ENCODE measurements around the gene HOXB5.

The HOXB5 gene

GRCh38 chr17:48567646-48568354 lies 25.8 kb downstream of the HOXB5 start:
- Histone ChIP-seq H3K4me3 (ENCODE audit: low read depth, low read length) (peak overlapping the region; percentile 48; the same call in 1 of the 2 replicates), H3K4me1 (ENCODE audit: control insufficient read depth, insufficient read depth, low read length) (peaks cover 82% of the 10 kb centered on the region), H3K9ac (ENCODE audit: low read length) (peak overlapping the region; percentile 55), H3K9me3 (ENCODE audit: control insufficient read depth, insufficient read depth, low read depth, low read length) (0 out of 2 replicates have a peak, but pooled peaks cover 2% of the 10 kb centered on the region), H3K27ac (ENCODE audit: low read depth, low read length) (no peak overlapping the region), H3K27me3 (ENCODE audit: control insufficient read depth, insufficient read depth, low read length) (peaks cover 100% of the 10 kb centered on the region), H3K36me3 (ENCODE audit: control insufficient read depth, insufficient read depth, low read length) (no peaks in the 10 kb centered on the region)

- peak overlapping the region; percentile 6; the same call in 1 of the 2 replicates for H3K4me3 ChIP-seq (ENCODE audit: low read depth, low read length)
- H3K9ac ChIP-seq (ENCODE audit: low read length), result peak overlapping the region; percentile 55
- H3K9me3 ChIP-seq (ENCODE audit: control insufficient read depth, insufficient read depth, low read depth, low read length), result 0 out of 2 replicates have a peak, but pooled peaks cover 2% of the 10 kb centered on the region
- H3K27me3 ChIP-seq (ENCODE audit: control insufficient read depth, insufficient read depth, low read length), result peaks cover 100% of the 10 kb centered on the region
- H3K36me3 ChIP-seq (ENCODE audit: control insufficient read depth, insufficient read depth, low read length), result no peaks in the 10 kb centered on the region
- no peak overlapping the region for H3K27ac ChIP-seq (ENCODE audit: low read depth, low read length)
- H3K4me1 ChIP-seq (ENCODE audit: control insufficient read depth, insufficient read depth, low read length), result peaks cover 81% of the 10 kb centered on the region
Observed at GRCh38 chr17:48567209-48567608, 26.4 kb downstream of the HOXB5 start.

DNA sequence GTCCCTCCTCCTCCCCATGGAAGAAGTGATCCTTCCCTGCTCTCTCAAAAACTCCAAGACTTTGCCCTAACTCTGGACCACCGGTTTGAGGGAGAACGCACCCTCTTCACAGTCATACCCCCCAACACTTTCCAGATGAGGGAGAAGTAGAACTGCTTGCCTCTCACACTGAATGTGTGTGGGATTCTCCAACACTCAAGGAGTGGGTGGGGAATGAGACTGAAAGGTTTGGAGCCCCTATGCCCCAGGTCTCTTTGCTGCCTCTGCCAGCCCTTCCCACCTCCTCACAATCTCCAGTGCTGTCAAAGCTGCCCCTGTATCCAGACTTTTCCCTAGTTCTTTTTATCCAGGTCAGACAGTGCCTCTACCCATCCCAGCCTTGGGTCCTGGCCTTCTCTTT lies 26.9 kb downstream of the HOXB5 start:
- peaks cover 100% of the 10 kb centered on the region for H3K27me3 ChIP-seq (ENCODE audit: control insufficient read depth, insufficient read depth, low read length)
- no peak overlapping the region; the same call in 1 of the 2 replicates for H3K4me3 ChIP-seq (ENCODE audit: low read depth, low read length)
- peak overlapping the region; percentile 55 for H3K9ac ChIP-seq (ENCODE audit: low read length)
- H3K4me1 ChIP-seq (ENCODE audit: control insufficient read depth, insufficient read depth, low read length), result peaks cover 80% of the 10 kb centered on the region
- H3K36me3 ChIP-seq (ENCODE audit: control insufficient read depth, insufficient read depth, low read length), result no peaks in the 10 kb centered on the region
- 0 out of 2 replicates have a peak, but pooled peaks cover 2% of the 10 kb centered on the region for H3K9me3 ChIP-seq (ENCODE audit: control insufficient read depth, insufficient read depth, low read depth, low read length)
- H3K27ac ChIP-seq (ENCODE audit: low read depth, low read length), result no peak overlapping the region

- H3K27ac ChIP-seq (ENCODE audit: low read depth, low read length), result no peak overlapping the region
- peak overlapping the region; percentile 20; the same call in 1 of the 2 replicates for H3K4me3 ChIP-seq (ENCODE audit: low read depth, low read length)
- peaks cover 75% of the 10 kb centered on the region for H3K4me1 ChIP-seq (ENCODE audit: control insufficient read depth, insufficient read depth, low read length)
- peaks cover 100% of the 10 kb centered on the region for H3K27me3 ChIP-seq (ENCODE audit: control insufficient read depth, insufficient read depth, low read length)
- peak overlapping the region; percentile 55 for H3K9ac ChIP-seq (ENCODE audit: low read length)
- H3K9me3 ChIP-seq (ENCODE audit: control insufficient read depth, insufficient read depth, low read depth, low read length), result 0 out of 2 replicates have a peak, but pooled peaks cover 2% of the 10 kb centered on the region
- H3K36me3 ChIP-seq (ENCODE audit: control insufficient read depth, insufficient read depth, low read length), result no peaks in the 10 kb centered on the region
Observed at GRCh38 chr17:48565925-48566710, 27.5 kb downstream of the HOXB5 start.

DNA sequence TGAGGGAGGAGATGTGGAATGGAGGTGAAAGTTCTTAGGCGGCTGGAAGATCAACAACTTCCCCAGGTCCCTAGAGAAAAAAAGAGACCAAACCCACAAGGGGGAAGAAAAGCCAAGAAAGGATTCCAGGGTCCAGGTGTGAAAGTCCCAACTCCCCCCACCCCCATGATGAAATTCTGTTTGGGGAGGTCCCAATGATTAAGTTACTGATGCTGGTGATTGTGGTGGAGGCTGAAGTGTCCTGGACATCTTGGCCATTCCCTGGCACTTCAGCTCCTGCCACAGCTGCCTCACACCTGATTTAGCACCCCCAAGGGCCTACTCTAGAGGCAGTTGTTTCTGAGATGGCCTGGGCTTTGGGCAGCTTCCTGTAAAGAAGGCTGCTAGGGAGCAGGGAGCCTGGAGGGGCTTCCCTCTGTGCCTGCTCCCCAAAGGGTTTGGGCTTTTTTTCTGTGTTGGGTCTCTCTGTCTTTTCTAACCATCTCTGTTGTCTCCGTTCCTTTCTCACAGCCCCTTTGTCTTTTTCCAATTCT lies 28.5 kb downstream of the HOXB5 start:
- Histone ChIP-seq H3K27me3 (ENCODE audit: control insufficient read depth, insufficient read depth, low read length) (peaks cover 100% of the 10 kb centered on the region), H3K27ac (ENCODE audit: low read depth, low read length) (no peak overlapping the region), H3K9ac (ENCODE audit: low read length) (peak overlapping the region; percentile 75), H3K9me3 (ENCODE audit: control insufficient read depth, insufficient read depth, low read depth, low read length) (0 out of 2 replicates have a peak, but pooled peaks cover 2% of the 10 kb centered on the region), H3K36me3 (ENCODE audit: control insufficient read depth, insufficient read depth, low read length) (no peaks in the 10 kb centered on the region), H3K4me1 (ENCODE audit: control insufficient read depth, insufficient read depth, low read length) (peaks cover 66% of the 10 kb centered on the region), H3K4me3 (ENCODE audit: low read depth, low read length) (peak overlapping the region; percentile 56; the same call in 1 of the 2 replicates)

DNA sequence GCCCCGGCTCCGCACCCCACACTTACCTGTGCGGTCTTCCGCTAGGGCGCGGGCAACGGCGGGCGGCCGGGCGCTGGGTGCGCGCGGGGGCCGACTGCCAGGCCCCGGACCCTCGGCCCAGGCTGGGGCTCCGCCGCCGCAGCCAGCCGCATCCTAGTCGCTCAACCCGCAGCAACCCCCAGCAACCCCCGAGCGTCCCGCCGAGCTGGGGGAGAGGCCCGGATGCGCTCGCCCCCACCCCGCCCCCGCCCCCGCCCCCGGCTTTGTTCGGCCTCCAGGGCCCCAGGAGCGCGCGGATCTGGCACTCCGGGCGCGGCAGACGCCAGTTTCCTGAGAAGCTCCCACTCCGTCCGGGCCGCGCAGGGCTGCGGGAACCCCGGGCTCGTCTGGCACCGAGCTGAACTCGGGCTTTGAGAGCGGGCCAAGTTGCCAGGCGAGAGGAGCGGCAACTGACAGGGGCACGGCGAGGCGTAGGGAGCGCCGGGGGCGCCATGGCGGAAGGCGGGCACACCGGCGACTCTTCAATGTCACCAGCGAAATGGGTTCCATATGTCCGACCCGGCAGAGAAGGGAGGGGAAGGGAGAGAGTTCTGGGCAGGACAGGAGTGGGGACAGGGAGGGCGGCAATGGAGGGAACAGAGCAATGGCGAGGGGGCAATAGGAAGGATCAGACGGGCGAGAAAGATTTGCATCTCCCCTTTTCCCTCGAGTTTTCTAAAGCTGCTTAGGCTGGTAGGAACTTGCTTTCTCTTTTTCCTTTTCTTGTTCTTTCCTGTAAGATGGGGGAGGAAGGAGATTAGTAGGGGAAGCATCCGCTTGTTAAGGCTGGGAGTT lies 29.2 kb downstream of the HOXB5 start:
- peak overlapping the region; percentile 56 for H3K4me3 ChIP-seq (ENCODE audit: low read depth, low read length)
- H3K36me3 ChIP-seq (ENCODE audit: control insufficient read depth, insufficient read depth, low read length), result no peaks in the 10 kb centered on the region
- H3K4me1 ChIP-seq (ENCODE audit: control insufficient read depth, insufficient read depth, low read length), result peaks cover 68% of the 10 kb centered on the region
- 0 out of 2 replicates have a peak, but pooled peaks cover 2% of the 10 kb centered on the region for H3K9me3 ChIP-seq (ENCODE audit: control insufficient read depth, insufficient read depth, low read depth, low read length)
- H3K9ac ChIP-seq (ENCODE audit: low read length), result peak overlapping the region; percentile 75
- H3K27ac ChIP-seq (ENCODE audit: low read depth, low read length), result no peak overlapping the region
- H3K27me3 ChIP-seq (ENCODE audit: control insufficient read depth, insufficient read depth, low read length), result peaks cover 100% of the 10 kb centered on the region

- Histone ChIP-seq H3K27me3 (ENCODE audit: control insufficient read depth, insufficient read depth, low read length) (peaks cover 100% of the 10 kb centered on the region), H3K4me1 (ENCODE audit: control insufficient read depth, insufficient read depth, low read length) (peaks cover 69% of the 10 kb centered on the region), H3K9ac (ENCODE audit: low read length) (no peak overlapping the region), H3K4me3 (ENCODE audit: low read depth, low read length) (peak overlapping the region; percentile 9; the same call in 1 of the 2 replicates), H3K27ac (ENCODE audit: low read depth, low read length) (no peak overlapping the region), H3K9me3 (ENCODE audit: control insufficient read depth, insufficient read depth, low read depth, low read length) (0 out of 2 replicates have a peak, but pooled peaks cover 2% of the 10 kb centered on the region), H3K36me3 (ENCODE audit: control insufficient read depth, insufficient read depth, low read length) (no peaks in the 10 kb centered on the region)
Observed at GRCh38 chr17:48563867-48564187, 29.8 kb downstream of the HOXB5 start.

DNA sequence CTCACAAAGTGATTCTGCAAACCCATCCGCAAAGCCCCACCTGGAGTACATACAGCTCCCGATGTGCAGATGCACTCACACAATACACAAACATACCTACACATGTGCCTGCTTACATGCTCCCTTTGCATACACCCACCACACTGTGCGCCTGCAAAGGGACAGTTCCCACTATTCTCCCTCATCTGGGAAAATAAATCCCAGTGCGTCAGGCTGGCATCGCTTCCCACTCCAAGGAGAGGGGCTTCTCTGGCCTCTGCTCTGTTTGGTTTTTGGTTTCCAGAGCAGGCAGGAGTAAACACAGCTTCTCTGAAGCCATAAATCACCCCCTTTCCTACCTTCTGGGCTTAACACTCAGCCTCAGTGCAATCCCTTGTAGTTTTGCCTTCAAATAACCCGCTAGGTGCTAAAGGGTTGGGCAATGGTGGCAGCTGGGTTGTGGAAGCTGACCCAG lies 30.2 kb downstream of the HOXB5 start:
- Histone ChIP-seq H3K36me3 (ENCODE audit: control insufficient read depth, insufficient read depth, low read length) (no peaks in the 10 kb centered on the region), H3K27ac (ENCODE audit: low read depth, low read length) (no peak overlapping the region), H3K4me3 (ENCODE audit: low read depth, low read length) (peak overlapping the region; percentile 9; the same call in 1 of the 2 replicates), H3K4me1 (ENCODE audit: control insufficient read depth, insufficient read depth, low read length) (peaks cover 69% of the 10 kb centered on the region), H3K9me3 (ENCODE audit: control insufficient read depth, insufficient read depth, low read depth, low read length) (0 out of 2 replicates have a peak, but pooled peaks cover 2% of the 10 kb centered on the region), H3K9ac (ENCODE audit: low read length) (no peak overlapping the region), H3K27me3 (ENCODE audit: control insufficient read depth, insufficient read depth, low read length) (peaks cover 100% of the 10 kb centered on the region)

DNA sequence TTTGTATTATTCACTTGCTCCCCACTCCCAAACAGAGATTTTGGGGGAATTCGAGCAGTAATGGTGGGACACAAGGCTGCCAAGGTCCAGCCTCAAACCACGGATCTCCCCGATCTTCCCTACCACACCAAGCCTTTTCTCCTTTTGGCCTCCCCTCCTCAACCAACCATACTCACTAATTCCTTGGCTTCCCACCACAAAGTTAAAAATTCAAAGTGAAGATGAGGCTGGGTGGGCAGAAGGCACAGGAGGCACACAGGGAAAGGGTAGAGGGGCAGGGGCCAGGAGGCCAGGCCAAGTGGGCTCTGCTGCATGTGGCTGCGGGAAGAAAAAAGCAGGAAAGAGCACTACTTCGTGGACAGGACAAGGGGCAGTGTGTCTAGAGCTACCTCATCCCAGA lies 30.6 kb downstream of the HOXB5 start:
- Histone ChIP-seq H3K4me3 (ENCODE audit: low read depth, low read length) (no peak overlapping the region; the same call in 1 of the 2 replicates), H3K27ac (ENCODE audit: low read depth, low read length) (no peak overlapping the region; the same call in 1 of the 2 replicates), H3K9me3 (ENCODE audit: control insufficient read depth, insufficient read depth, low read depth, low read length) (0 out of 2 replicates have a peak, but pooled peaks cover 2% of the 10 kb centered on the region), H3K27me3 (ENCODE audit: control insufficient read depth, insufficient read depth, low read length) (peaks cover 100% of the 10 kb centered on the region), H3K4me1 (ENCODE audit: control insufficient read depth, insufficient read depth, low read length) (peaks cover 68% of the 10 kb centered on the region), H3K36me3 (ENCODE audit: control insufficient read depth, insufficient read depth, low read length) (no peaks in the 10 kb centered on the region), H3K9ac (ENCODE audit: low read length) (no peak overlapping the region)
